ENCODE results near the gene FMO1. TPM values are rescaled to one million over a fixed set of nuclear protein-coding genes. Genes with fewer than 3 reads are reported as not detected.

FMO1 gene
- total and polyA plus RNA-seq, 8 donors = 1.9 to 7.5 (median 2.9) TPM

DNA sequence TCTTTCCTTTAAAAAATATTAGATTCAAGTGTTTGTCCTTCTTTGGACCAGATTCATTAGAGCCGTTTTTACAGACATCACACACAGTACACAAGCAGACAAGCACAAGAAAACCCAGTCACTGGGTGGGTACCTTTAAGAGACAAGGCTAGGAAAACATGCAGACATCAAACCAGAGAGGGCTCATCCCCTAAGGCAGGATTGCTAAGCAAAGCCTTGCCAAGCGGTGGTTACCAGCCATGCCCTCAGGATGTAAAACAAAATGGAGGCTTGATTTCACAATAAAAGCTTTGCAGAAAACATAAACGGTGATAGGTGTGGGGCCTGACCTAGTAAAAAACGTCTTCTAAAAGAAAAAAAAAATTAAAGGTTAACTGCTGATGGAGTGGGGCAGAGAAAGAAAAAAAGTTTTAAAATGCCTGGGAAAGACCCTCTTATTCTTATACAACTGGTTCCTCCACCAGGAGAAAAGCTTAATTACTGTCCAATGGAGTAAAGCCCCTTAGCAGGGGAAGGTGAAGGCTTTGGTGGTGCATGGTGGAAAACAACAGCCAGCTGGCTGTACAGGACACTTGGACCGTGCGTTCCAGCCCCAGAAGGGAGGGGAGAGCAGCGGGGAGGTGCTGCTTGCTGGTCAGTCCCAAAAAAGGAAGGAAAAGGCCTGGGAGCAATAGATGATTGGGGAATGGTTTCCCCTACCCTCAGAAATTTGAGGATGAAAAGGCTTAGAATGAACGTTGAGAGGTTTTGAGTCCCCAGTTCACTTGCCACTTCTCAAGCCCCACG lies 30.4 kb upstream of the FMO1 start:
- intact Hi-C loops (cut with DNase I) = no loop called here

DNA sequence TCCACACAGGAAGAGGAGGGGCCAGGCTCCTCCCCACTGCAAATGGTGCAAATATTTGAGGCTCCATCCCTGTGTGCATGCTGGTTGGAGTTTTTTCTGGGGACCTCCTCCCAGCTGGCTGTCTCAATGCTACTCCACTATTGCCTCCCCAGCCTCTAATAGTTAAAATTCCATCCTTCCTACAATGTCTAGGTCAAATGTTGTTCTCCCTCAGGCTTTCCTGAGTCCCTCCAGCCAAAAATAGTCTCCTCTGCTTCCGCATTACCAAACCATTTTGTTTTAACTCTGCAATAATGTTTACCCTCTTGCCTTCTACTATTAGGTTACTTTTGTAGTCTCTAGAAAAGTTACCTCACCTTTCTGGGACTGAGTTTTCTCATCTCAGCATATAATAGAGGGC lies 29.6 kb upstream of the FMO1 start:
- Histone ChIP-seq H3K9me3 (no peaks in the 10 kb centered on the region), H3K27ac (no peak overlapping the region), H3K27me3 (no peaks in the 10 kb centered on the region), H3K36me3 (no peaks in the 10 kb centered on the region), H3K4me3 (no peak overlapping the region), H3K4me1 (peaks cover 0 to 6% of the 10 kb centered on the region in 2 donors)
- TF ChIP-seq, protein P1, sequence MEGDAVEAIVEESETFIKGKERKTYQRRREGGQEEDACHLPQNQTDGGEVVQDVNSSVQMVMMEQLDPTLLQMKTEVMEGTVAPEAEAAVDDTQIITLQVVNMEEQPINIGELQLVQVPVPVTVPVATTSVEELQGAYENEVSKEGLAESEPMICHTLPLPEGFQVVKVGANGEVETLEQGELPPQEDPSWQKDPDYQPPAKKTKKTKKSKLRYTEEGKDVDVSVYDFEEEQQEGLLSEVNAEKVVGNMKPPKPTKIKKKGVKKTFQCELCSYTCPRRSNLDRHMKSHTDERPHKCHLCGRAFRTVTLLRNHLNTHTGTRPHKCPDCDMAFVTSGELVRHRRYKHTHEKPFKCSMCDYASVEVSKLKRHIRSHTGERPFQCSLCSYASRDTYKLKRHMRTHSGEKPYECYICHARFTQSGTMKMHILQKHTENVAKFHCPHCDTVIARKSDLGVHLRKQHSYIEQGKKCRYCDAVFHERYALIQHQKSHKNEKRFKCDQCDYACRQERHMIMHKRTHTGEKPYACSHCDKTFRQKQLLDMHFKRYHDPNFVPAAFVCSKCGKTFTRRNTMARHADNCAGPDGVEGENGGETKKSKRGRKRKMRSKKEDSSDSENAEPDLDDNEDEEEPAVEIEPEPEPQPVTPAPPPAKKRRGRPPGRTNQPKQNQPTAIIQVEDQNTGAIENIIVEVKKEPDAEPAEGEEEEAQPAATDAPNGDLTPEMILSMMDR (IDR thresholded peaks at IDR 0.05) = no peak
- DNase-seq (no peak), ATAC-seq (no peak)
- intact Hi-C loops (cut with DNase I) = no loop called here

More for the DNA sequence above, 30.4 kb upstream of the FMO1 start:
- Histone ChIP-seq H3K27ac (no peak overlapping the region), H3K9me3 (no peaks in the 10 kb centered on the region), H3K4me3 (no peak overlapping the region), H3K4me1 (peaks cover 0 to 6% of the 10 kb centered on the region in 2 donors), H3K27me3 (no peaks in the 10 kb centered on the region), H3K36me3 (no peaks in the 10 kb centered on the region)
- no peak for ATAC-seq
- no peak for DNase-seq
- TF ChIP-seq, protein P1 (IDR thresholded peaks at IDR 0.05) = no peak

DNA sequence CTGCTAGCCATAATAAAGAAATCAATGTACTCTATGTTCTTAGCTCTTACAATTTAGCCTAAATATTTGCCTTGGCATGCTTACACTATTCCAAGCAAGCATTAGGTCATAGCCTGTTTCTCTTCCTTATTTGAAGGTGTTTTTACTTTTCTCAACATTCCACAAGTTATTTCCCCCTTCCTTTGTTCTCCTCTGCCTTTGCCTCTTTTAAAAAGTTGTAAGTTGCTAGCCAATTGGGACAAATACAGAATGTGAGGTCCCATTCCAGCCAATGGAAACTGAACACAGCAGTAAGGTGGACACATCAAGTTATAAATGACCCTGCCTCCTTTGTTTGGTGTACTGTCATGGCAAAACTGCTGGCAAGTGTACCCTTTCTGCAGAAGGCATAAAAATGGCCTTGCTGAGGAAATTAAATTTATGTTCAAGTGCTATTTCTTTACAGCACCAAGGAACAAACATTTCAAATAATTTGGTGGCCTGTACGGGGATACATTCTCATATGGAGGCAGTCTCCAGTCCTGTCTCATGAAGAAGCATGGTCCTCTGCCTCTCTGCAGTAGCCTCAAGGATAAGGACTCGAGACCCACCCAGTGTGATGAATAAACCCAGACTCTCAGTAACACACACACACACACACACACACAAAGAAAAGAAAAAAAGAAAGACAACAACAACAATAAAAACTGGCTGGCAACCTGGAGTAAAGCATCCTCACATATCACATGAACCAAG lies 28.8 kb upstream of the FMO1 start:
- Histone ChIP-seq H3K27ac (peak overlapping the region in 1 of 2 donors; percentile 75), H3K4me3 (no peak overlapping the region)

DNA sequence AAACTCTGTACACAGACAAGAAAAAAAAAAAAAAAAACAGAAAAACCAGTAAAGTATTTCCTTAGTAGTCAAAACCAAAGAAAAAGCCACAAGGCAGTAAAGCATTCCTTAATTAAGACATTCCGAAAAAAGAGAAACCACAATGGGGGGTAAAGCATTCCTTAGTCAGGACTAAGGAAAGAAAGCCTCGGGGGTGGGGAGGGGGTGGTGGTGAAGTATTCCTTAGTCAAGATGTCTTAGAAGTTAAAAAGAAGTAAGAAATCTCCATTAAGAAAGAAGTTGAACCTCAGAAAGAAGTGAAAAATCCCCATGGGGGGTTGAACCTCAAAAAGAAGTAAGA lies 28.2 kb upstream of the FMO1 start:
- Histone ChIP-seq H3K36me3 (no peaks in the 10 kb centered on the region), H3K4me1 (peaks cover 0 to 6% of the 10 kb centered on the region in 2 donors), H3K27me3 (no peaks in the 10 kb centered on the region), H3K27ac (peak overlapping the region; percentile 53 to 75), H3K9me3 (no peaks in the 10 kb centered on the region), H3K4me3 (no peak overlapping the region)
- TF ChIP-seq, protein P1 (IDR thresholded peaks at IDR 0.05) = no peak
- ATAC-seq (peak; percentile 47), DNase-seq (no peak)
- intact Hi-C loops (cut with DNase I) = loop anchor here in 1 of 2 donors (10.0 kb wide), 2 partner anchors 135 to 255 kb away; no protein-coding TSS in a partner anchor

More for the DNA sequence above, 28.8 kb upstream of the FMO1 start:
- TF ChIP-seq, protein P1 (IDR thresholded peaks at IDR 0.05) = no peak
- Histone ChIP-seq H3K9me3 (no peaks in the 10 kb centered on the region), H3K36me3 (no peaks in the 10 kb centered on the region), H3K27me3 (no peaks in the 10 kb centered on the region), H3K4me1 (peaks cover 0 to 6% of the 10 kb centered on the region in 2 donors)
- DNase-seq (no peak), ATAC-seq (peak; percentile 34)
- intact Hi-C loops (cut with DNase I) = loop anchor here in 1 of 2 donors (10.0 kb wide), 2 partner anchors 135 to 255 kb away; no protein-coding TSS in a partner anchor

DNA sequence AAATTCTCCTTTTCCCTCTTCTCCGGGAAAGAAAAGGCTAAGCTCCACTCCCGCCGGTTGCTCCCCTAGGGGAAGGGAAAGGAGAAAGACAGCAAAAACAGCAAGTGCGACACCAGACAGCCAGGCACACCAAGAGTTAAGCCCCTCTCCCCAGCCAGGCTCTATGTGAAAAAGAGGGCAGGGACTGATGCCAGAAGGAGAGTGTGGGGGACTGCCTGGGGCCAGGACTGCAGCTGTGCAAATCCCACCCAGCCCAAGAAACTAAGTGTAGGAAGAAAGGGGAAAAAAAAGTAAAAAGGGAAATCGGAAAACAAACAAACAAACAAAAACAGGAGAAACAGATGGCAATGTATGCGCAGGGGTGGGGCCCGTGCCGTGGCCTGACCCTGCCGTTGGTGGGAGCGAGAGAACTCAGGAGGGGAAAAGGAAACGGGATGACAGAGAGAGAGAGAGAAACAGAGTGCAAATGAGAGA lies 27.7 kb upstream of the FMO1 start:
- peaks cover 0 to 6% of the 10 kb centered on the region in 2 donors for H3K4me1 ChIP-seq
- DNase-seq (peak in 2 of 4 donors; percentile 82 to 87), ATAC-seq (peak; percentile 59)
- intact Hi-C loops (cut with DNase I) = loop anchor here in 1 of 2 donors (10.0 kb wide), 2 partner anchors 136 to 256 kb away; no protein-coding TSS in a partner anchor
- H3K27me3 ChIP-seq = no peaks in the 10 kb centered on the region
- H3K4me3 ChIP-seq = no peak overlapping the region
- H3K36me3 ChIP-seq = no peaks in the 10 kb centered on the region
- H3K9me3 ChIP-seq = no peaks in the 10 kb centered on the region
- TF ChIP-seq, protein P1 (IDR thresholded peaks at IDR 0.05) = no peak
- peak overlapping the region; percentile 53 to 75 for H3K27ac ChIP-seq

All from left lung (tissue), 10 donors.